Tibial artery (tissue), 4 donors: ENCODE results near the gene CHIA.
A peak's percentile ranks its signal among the peaks of the same experiment; 100 is the strongest.
"Not testable (repeated sequence)": the region's sequence is repeated elsewhere in the genome, so short reads cannot be mapped to it uniquely, and the experiment has no call there.

Source experiments
- DNase-seq, 2 donors: peaks; one replicate each; pipeline ENCODE4 v3.0.0-alpha.2; 2019
- H3K27ac ChIP-seq, 2 donors: fragments of 200-600 bp; sonication (generic) in 1 of 2; 1 replicate in 1 of 2; 2 replicates in 1 of 2; pipeline ENCODE4 v1.5.1; 2018 to 2019; ENCODE audit warnings: mild to moderate bottlenecking in 1 of 2
- H3K27me3 ChIP-seq, 2 donors: fragments of 200-600 bp; sonication (generic) in 1 of 2; one replicate each; pipeline versions ENCODE4 v1.5.1 to v1.6.0; 2016 to 2019
- H3K36me3 ChIP-seq, 3 donors: fragments of 200-600 bp; sonication (generic) in 2 of 3; one replicate each; pipeline ENCODE4 v1.5.1; 2016 to 2019; ENCODE audit warnings: mild to moderate bottlenecking in 2 of 3
- H3K4me1 ChIP-seq, 4 donors: fragments of 200-600 bp; sonication (generic) in 2 of 4; 1 replicate in 3 of 4; 2 replicates in 1 of 4; pipeline ENCODE4 v1.5.1; 2016 to 2019
- H3K4me3 ChIP-seq, 2 donors: fragments of 200-600 bp; sonication (generic) in 1 of 2; 1 replicate in 1 of 2; 2 replicates in 1 of 2; pipeline ENCODE4 v1.5.1; 2018 to 2019; ENCODE audit warnings: mild to moderate bottlenecking in 2 of 2
- H3K9me3 ChIP-seq, 3 donors: fragments of 200-600 bp; sonication (generic) in 1 of 3; one replicate each; pipeline ENCODE4 v1.5.1; 2016 to 2019
- CTCF ChIP-seq, 2 experiments: fragments of 200-600 bp in 1 of 2; fragments of 450-650 bp in 1 of 2; IDR thresholded peaks; one replicate each; pipeline ENCODE4 v1.5.1; 2017 to 2019; ENCODE audit warnings: antibody characterized with exemption in 2 of 2, mild to moderate bottlenecking in 1 of 2, moderate library complexity in 1 of 2
- intact Hi-C: fragments of 100-400 bp; cut with DNase I; formaldehyde crosslinking; loops from one replicate; pipeline ENCODE4 v1.15.0; 2023; ENCODE audit warnings: low total_unique reads

CHIA gene

GRCh38 chr1:111334169-111334568 is 43.5 kb downstream of the CHIA start:
- intact Hi-C loops, result no loop called here
- DNase-seq, result no peak

GRCh38 chr1:111335214-111335877 is 44.7 kb downstream of the CHIA start:
- H3K36me3 ChIP-seq, DNase-seq, intact Hi-C loops, H3K4me3 ChIP-seq, H3K27ac ChIP-seq, H3K27me3 ChIP-seq, H3K4me1 ChIP-seq: not testable (repeated sequence)
- peaks cover 0 to 13% (median 9%) of the 10 kb centered on the region in 3 donors for H3K9me3 ChIP-seq

More at GRCh38 chr1:111334169-111334568, 43.5 kb downstream of the CHIA start:
- peaks cover 0 to 3% of the 10 kb centered on the region in 2 donors for H3K27me3 ChIP-seq
- peaks cover 0 to 13% (median 9%) of the 10 kb centered on the region in 3 donors for H3K9me3 ChIP-seq
- H3K36me3 ChIP-seq, result no peaks in the 10 kb centered on the region
- no peaks in the 10 kb centered on the region for H3K4me1 ChIP-seq
- no peak overlapping the region for H3K4me3 ChIP-seq
- TF ChIP-seq CTCF (IDR thresholded peaks at IDR 0.05), result no peak
- H3K27ac ChIP-seq, result no peak overlapping the region

- H3K27me3 ChIP-seq, H3K9me3 ChIP-seq, DNase-seq, intact Hi-C loops, H3K36me3 ChIP-seq, H3K4me3 ChIP-seq, H3K27ac ChIP-seq, H3K4me1 ChIP-seq: not testable (repeated sequence)
These were observed 48.2 kb downstream of the CHIA start for GRCh38 chr1:111338849-111339248.

- intact Hi-C loops, result no loop called here
- peak; percentile 83 to 87 for DNase-seq
- H3K36me3 ChIP-seq, result no peaks in the 10 kb centered on the region
- H3K9me3 ChIP-seq, result no peaks in the 10 kb centered on the region
- TF ChIP-seq CTCF (IDR thresholded peaks at IDR 0.05), result no peak
- H3K4me1 ChIP-seq, result peaks cover 0 to 14% (median 5%) of the 10 kb centered on the region in 4 donors
- peak overlapping the region; percentile 51 for H3K4me3 ChIP-seq
- H3K27ac ChIP-seq, result peak overlapping the region; percentile 35 to 58
- H3K27me3 ChIP-seq, result no peaks in the 10 kb centered on the region
These were observed 55.6 kb downstream of the CHIA start for GRCh38 chr1:111346089-111346885.

GRCh38 chr1:111347026-111347425 is 56.4 kb downstream of the CHIA start:
- DNase-seq, result no peak
- TF ChIP-seq CTCF (IDR thresholded peaks at IDR 0.05), result no peak
- intact Hi-C loops, result no loop called here
- Histone ChIP-seq H3K4me3 (peak overlapping the region in 1 of 2 donors; percentile 51), H3K27ac (peak overlapping the region in 1 of 2 donors; percentile 35), H3K9me3 (no peaks in the 10 kb centered on the region), H3K4me1 (peaks cover 0 to 14% (median 5%) of the 10 kb centered on the region in 4 donors), H3K27me3 (no peaks in the 10 kb centered on the region), H3K36me3 (no peaks in the 10 kb centered on the region)

- Histone ChIP-seq H3K9me3 (no peaks in the 10 kb centered on the region), H3K4me1 (peaks cover 0 to 4% (median 1%) of the 10 kb centered on the region in 4 donors), H3K36me3 (no peaks in the 10 kb centered on the region), H3K27ac (no peak overlapping the region), H3K27me3 (no peaks in the 10 kb centered on the region), H3K4me3 (no peak overlapping the region)
- DNase-seq, result no peak
- intact Hi-C loops, result no loop called here
- no peak for TF ChIP-seq CTCF (IDR thresholded peaks at IDR 0.05)
These were observed 61.0 kb downstream of the CHIA start for GRCh38 chr1:111351700-111352099.
